NB4 (cell line): ENCODE data around the gene ENPP6.

Source experiments
- TF ChIP-seq, protein P1 (sequence below): IDR thresholded peaks from one replicate; pipeline ENCODE4 v1.5.1; 2012; ENCODE audit warnings: low read depth, low read length
- TF ChIP-seq, protein P2 (sequence below): IDR thresholded peaks from 2 replicates; pipeline ENCODE4 v1.6.1; 2011; ENCODE audit warnings: low read depth, low read length

- TF ChIP-seq, protein P1, sequence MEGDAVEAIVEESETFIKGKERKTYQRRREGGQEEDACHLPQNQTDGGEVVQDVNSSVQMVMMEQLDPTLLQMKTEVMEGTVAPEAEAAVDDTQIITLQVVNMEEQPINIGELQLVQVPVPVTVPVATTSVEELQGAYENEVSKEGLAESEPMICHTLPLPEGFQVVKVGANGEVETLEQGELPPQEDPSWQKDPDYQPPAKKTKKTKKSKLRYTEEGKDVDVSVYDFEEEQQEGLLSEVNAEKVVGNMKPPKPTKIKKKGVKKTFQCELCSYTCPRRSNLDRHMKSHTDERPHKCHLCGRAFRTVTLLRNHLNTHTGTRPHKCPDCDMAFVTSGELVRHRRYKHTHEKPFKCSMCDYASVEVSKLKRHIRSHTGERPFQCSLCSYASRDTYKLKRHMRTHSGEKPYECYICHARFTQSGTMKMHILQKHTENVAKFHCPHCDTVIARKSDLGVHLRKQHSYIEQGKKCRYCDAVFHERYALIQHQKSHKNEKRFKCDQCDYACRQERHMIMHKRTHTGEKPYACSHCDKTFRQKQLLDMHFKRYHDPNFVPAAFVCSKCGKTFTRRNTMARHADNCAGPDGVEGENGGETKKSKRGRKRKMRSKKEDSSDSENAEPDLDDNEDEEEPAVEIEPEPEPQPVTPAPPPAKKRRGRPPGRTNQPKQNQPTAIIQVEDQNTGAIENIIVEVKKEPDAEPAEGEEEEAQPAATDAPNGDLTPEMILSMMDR: no peak
- TF ChIP-seq, protein P2, sequence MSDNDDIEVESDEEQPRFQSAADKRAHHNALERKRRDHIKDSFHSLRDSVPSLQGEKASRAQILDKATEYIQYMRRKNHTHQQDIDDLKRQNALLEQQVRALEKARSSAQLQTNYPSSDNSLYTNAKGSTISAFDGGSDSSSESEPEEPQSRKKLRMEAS: no peak
These were observed 127.1 kb downstream of the ENPP6 start for GRCh38 chr4:184090571-184090970.
